HG03469 (cell line): Measurements from ENCODE around the gene RHBDD1.

Experiments
- ATAC-seq: cut with Tn5 transposase; IDR thresholded peaks from one replicate; pipeline ENCODE4 v1.9.1; 2021; ENCODE audit warnings: mild to moderate bottlenecking, moderate library complexity, moderate number of reproducible peaks; ENCODE audit not compliant: unreplicated experiment

Gene RHBDD1

GRCh38 chr2:226910384-226910783 lies 74.5 kb downstream of the RHBDD1 start:
- no peak for ATAC-seq

DNA sequence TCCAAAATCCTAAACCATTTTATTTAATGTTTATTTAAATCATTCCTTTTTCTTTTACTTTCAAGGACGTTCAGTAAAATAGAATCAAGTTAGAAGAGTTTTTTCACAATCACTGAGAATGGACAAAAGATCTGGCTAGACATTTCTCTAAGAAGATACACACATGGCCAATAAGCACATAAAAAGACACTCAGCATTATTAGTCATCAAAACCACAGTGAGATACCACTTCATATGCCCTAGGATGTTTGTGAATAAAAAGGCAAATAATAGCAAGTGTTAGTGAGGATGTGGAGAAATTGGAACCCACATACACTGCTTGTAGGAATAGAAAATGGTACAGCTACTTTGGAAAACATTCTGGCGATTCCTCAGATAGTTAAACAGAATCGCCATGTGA lies 76.1 kb downstream of the RHBDD1 start:
- peak; percentile 36 for ATAC-seq

GRCh38 chr2:226913641-226914040 lies 77.8 kb downstream of the RHBDD1 start:
- ATAC-seq, result no peak

- ATAC-seq, result no peak
Observed at GRCh38 chr2:226915846-226916360, 80.0 kb downstream of the RHBDD1 start.

GRCh38 chr2:226916669-226917068 lies 80.8 kb downstream of the RHBDD1 start:
- ATAC-seq, result peak; percentile 47

- peak; percentile 91 for ATAC-seq
Observed at GRCh38 chr2:226932443-226932842, 96.6 kb downstream of the RHBDD1 start.

GRCh38 chr2:226934546-226935201 lies 98.8 kb downstream of the RHBDD1 start:
- no peak for ATAC-seq

DNA sequence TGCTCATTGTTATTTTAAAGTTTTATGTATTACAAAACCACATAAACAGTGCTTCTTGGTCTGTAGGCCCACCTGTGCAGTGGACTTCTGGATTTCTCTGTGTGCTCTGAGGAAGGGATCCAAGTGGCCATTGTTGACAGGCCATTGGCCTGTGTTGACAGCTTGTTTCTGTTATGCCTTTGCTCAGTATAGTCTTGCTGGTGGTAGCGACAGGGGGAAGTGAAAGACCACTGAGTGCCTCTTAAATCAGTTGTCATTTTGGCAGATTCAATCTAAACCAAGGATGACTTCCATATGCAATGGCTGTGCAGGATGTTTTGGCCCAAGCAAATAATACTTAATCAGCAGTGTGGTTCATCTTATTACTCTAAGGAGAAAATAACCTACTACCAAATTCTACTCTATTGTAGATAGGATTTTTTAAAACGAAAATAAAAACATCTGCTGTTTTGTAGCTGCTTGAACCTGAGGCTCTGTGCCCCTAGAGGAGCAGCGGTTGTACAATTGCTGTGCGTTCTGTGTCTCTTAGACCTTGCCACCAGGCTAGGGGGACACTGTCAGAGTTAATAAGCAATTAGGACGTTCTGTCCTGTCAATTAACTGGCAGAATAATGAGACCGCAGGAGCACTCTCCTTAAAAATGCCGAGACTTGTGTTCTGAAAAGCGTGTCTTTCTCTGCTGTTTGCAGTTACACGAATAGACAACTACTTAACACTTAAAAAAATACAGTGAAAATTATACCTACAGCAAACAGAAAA lies 108.2 kb downstream of the RHBDD1 start:
- ATAC-seq, result no peak

DNA sequence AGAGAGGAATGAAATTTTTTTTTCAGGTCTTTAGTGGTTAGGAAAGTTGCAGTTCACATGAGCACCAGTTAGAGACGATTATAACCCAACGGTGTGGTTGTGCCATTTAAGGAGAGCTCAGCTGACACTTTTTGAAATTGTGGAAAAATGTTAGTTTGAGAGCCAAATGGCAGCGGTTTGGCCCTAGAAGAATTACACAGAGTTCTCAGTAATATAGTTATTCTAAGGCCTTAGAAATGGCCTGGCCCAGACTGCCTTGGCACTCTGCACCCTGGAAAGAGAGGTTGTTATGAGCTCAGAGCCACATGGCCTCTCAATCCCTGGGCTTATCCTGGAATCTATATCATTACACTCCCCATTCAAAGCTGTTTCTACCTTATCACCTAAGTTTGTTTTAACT lies 117.4 kb downstream of the RHBDD1 start:
- no peak for ATAC-seq

GRCh38 chr2:226953826-226954225 lies 118.0 kb downstream of the RHBDD1 start:
- no peak for ATAC-seq

DNA sequence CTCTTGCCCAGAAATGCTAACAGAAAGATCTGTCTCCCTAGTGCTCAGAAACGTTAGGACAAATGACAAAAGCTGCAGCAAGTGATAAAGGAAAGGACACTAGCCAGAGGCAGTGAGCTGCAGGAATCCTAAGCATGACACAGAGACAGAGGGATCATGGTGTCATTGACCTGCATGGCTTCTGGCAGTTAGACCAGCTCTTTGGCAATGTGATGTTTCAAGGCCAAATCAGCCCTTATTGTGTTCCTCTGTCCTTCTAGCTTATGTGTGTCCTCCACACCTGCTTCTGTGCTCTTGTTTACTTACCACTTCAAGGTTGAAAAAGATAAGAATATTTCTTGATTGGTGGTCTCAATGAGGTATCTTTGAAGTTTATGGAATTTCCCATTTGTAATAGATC lies 120.8 kb downstream of the RHBDD1 start:
- no peak for ATAC-seq

GRCh38 chr2:226959418-226959817 lies 123.6 kb downstream of the RHBDD1 start:
- no peak for ATAC-seq

DNA sequence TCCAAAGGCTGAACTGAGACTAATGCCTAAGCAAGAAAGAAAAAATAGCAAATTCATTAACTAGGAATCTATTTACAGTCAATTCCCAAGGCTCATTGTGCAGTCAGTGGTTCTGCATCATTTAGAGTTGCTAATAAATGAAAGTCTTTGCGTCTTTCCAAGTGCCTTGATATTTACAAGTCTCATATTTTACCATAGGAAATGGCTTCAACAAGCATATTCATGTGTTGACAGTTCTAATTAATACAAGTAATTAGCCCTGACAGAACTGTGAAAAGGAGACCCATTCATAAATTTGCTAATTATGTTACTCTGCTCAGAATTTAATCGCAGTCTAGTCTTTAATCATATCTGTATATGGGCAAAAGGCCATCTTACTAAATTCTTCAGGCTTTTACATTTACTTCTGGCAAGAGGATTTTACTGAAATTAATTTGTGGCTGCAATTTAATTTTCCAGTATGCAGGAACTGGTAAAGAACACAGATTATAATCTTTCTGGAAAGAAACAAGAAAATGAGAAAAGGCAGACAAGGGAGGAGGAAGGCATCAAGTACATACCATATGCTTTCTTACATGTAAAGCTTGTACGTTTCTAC lies 126.4 kb downstream of the RHBDD1 start:
- ATAC-seq, result no peak

- no peak for ATAC-seq
Observed at GRCh38 chr2:226963528-226963927, 127.7 kb downstream of the RHBDD1 start.

DNA sequence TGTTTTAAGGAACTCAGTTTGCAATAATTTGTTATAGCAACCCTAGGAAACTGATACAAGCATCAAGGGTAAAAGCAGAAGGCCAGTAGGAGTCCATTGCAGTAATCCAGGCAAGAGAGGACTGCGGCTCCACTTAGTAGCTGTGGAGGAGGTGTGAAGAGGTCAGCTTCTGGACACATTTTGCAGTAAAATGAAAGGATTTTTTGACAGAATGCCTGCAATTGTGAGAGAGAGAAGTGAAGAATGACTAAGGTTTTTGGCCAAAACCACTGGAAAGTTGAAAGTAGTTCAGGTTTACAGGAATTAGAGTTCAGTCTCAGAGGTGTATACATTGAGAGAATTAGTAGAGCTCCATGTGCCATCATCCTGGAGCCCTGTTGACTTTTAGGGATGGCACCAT lies 129.5 kb downstream of the RHBDD1 start:
- ATAC-seq, result no peak

DNA sequence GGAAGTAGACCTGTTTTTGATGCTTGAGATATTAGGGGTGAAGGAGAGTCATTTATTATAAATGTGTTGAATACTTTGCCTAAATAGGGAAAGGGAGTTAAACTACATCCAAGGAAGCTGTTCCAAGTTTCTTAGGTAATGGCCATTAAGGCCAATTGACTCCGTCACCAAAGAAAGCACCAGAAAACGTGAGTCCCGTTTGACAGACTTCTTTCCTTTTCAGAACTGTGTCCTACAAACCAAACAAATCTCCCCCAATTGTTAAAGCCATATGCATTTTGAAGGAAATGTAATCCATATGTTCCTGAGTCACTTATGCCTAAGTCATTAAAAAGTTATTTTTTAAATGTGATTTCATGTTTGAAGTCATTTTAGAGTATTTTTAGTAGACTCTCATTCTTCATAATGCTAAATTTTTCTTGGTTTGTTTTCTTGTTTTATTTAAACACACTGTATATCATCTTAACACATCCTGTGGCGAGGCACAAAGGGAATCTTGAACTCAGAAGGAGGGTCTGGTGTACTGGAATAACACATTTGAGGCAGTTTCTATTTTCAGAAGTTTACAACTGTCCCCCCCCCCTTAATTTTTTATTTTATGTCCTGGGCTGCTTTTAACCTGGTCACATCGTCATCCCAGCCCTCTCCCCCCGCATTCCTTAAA lies 133.7 kb downstream of the RHBDD1 start:
- no peak for ATAC-seq

DNA sequence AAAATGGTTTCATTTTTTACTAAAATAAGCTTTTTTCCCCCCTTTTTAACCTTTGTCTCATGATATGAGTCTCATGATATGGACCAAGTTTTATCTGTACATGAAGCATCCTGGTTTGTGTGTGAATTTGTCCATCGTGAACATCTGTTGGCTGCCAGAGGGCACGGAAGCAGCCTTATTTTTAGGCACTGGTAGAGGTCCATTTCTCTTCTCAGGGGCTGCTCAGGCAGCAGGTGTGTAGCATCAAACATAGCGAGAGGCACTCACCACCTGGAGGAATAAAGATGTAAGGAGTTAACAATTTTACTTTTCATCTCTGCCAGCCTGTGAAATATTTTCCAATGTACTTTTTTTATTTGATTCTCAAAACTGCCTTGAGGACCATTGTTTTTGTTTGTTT lies 134.5 kb downstream of the RHBDD1 start:
- ATAC-seq, result no peak

DNA sequence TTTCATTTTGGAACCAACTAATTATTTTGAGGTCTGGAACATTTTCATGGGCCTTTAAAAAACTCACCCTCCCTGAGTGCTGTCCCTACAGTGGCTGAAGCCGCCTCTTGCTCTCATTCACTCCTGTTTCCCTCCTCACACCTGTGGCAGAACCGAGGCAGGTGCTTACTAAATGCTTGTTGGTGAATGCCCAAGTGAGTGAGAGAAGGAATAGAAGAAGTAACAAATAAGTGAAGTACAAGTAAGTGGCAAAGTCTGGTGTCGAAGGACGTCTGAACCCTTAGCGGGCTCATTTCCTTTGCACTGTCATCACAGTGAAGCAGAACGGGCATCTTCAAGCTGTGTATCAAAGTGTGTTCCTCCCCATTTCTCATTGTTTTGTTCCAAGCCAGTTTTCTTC lies 135.2 kb downstream of the RHBDD1 start:
- ATAC-seq, result peak; percentile 61

DNA sequence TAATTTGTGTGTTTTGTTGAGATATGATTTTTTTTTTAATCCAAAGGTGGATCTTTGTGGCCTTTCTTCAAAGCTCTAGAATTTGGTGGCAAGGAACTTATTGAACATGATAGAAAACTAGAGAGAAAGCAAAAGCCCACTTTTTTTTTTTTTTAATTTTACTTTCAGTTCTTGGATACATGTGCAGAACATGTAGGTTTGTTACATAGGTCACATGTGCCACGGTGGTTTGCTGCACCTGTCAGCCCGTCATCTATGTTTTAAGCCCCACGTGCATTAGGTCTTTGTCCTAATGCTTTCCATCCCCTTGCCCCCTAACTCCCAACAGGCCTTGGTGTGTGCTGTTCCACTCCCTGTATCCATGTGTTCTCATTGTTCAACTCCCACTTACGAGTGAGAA lies 135.9 kb downstream of the RHBDD1 start:
- no peak for ATAC-seq

DNA sequence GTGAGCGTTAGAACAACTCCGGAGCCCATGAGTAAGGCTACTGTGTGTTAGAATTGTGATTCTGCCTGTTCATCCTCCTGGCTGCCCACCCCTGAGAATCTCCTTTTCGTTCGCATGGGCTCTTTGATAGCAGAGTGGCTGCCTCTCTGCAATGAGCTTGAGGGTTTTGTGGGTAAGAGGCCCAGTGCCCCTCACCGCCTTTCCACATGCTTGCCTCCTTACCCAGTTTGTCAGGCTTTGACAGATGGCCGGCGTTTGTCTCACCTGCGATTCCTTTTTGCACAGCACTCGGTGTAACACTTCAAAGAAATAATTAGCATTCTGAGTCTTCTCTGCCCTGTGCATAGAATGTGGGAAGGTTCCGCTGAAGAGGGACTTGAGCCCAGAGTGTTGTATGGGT lies 138.0 kb downstream of the RHBDD1 start:
- ATAC-seq, result no peak

- ATAC-seq, result no peak
Observed at GRCh38 chr2:226977775-226978190, 141.9 kb downstream of the RHBDD1 start.
